ENCODE results near the gene PLCH1.
"Not testable (repeated sequence)": the region's sequence is repeated elsewhere in the genome, so short reads cannot be mapped to it uniquely, and the experiment has no call there.

PLCH1 gene

DNA sequence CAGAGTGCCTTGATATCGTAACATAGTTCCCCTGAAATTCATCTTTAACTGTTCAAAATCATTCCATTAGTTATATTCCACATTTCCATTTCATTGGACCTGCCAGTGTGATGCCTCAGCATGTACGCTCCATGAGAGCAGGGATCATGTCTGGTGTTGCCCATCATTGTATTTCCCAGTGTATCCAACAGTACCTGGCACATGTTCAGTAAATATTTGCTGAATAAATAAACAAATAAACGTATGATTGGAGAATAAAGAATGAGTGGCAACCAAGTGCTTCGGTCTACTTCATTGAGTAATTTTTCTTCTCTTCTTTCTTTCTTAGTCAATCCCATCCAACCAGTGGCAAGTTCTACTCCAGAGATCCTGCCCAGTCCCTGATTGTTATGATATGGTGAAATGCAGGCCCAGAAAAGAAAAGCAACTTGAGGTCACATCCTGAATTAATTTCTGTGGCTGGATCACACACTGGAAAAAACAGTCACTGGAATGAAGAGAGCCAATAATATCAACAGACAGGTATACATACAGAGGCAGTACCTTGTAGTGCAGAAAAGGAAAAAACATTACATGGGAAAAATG, 101.2 kb downstream of the PLCH1 start:
- ATAC-seq = no peak
- DNase-seq = no peak

DNA sequence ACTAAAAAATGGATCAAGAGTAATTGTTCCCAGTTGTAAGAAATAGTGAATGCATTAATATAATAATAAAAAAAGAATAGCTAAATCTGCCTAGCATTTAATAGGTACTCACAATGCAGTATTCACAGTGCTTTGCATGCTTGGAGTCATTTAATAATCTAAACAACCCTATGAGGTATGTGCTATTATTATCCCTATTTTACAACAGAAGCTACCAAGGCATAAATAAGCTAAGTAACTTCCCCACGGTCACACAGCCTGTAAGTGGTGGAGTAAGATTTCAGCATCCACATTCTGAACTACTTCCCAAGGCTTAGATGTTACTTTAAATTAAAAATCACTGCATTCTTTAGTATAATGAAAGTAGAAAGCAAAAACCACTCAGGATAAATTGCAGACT, 102.9 kb downstream of the PLCH1 start:
- ATAC-seq (no peak), DNase-seq (no peak)

DNA sequence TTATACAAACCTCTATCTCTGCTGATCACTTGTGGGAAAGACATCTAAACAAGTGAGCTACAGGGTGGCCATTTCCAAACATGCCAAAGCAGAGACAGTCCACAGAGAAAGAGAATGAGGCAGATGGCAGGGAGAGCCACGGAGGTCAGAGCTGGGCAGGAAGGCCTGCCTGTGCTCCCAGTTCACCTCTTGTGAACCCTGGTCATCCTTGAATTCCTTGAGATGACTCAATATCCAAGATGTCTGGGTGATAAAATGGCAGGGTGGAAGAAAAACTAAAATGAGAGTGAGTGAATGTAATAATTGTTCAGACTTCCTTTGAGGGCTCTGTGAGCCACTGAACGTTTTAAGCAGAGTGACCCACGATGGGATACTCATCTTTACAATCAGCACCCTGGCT, 104.8 kb downstream of the PLCH1 start:
- DNase-seq (no peak), ATAC-seq (no peak)

DNA sequence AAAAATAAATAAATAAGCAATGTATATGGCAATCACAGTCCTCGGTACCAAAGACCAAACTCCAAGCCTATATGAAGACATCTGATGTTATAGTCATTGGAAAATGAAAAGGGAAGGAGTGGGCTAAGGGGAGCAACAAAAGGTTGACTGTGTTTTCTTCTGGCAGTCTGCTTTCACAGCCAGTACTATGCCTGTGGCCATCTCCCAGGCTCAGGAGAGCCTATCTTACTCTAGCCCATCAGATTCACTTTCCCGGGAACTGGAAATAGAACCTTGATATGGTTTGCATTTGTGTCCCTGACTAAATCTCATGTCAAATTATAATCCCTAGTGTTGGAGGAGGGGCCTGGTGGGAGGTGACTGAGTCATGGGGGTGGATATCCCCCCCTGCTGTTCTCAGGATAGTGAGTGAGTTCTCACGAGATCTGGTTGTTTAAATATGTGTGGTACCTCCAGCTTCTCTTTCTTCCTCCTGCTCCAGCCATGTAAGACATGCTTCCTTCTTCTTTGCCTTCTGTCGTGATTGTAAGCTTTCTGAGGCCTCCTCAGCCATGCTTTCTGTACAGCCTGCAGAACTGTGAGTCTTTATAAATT, 105.3 kb downstream of the PLCH1 start:
- DNase-seq (no peak), ATAC-seq (no peak)

DNA sequence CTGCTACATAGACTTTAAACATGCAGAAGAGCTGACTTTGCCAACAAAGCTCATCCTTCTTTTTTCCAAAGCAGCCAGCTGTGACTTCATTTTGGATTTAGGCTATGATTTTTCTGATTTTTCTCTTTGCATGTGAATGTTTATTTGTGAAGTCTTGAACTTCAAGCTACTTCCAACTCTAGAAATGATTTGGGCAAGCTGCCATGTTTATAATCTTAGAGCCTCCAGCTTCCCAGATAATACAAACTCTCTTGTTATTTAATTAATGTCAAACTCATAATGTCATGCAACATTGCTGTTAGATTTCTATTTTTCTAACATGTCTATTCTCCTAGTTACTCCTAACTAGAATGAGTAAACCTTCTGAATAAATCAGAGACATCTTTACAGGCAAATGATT, 106.4 kb downstream of the PLCH1 start:
- ATAC-seq, DNase-seq: not testable (repeated sequence)

DNA sequence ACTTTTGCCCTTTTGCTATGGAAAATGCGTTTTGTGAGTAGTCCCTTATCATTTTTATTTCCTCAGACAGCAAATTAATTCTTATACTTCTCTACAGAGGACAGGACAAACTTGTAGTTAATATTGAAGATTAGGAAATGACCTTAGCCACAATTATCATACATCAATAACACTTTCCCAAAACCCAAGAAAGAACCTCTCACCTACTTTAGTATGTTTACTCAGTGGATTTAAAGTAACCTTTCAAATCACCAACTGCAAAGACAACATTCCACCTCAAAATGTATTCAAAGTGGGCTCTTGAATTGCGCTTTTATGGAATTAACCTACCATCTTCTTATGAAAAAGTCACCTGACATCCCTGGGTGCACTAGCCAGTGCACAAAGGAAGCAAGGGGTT, 107.3 kb downstream of the PLCH1 start:
- ATAC-seq = no peak
- no peak for DNase-seq

DNA sequence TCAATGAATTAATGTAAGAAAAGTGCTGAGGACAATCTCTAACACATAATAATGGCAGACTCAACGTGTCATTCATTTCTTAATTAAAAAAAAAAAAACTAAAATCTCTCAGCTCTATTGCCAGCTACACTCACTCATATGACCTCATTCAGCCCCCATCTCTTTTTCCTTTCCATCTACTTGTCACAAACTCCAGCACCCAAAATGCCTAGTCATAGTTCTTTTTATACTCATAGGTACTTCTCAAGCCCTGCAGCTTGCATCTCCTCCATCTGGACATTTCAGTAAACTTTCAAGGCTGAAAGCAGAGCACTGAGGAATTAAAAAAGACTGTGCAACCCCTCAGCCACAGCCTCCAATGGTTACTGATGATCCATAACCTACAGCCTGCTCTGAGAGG, 109.8 kb downstream of the PLCH1 start:
- DNase-seq (no peak), ATAC-seq (no peak)

DNA sequence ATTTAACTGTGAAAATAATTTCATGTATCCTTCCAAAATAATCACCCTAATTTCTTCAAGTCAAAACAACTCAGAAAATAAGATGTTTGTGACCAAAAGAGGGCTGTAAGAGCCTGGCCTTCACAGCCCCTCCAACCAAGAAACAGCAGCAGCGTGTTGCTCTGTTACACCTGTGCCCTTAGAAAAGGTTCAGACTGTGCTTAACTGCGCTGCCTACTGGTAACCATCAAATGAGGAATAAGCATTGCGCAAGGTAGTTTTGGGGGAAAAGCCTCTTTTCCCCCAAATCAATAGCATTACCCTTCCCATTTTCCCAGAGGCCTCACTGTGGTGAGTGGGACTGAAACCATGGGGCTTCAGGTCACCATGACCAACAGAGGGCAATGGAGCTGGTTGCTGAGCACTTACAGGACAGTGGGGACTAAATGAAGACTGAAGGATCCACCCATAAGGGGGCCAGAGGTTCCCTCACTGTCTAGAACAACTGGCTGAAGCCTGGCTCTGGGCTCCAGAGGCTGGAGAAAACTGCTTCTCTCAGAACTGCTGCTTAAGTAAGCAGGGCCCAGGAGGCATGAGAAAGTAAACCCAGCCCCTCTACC, 110.7 kb downstream of the PLCH1 start:
- no peak for ATAC-seq
- no peak for DNase-seq

DNA sequence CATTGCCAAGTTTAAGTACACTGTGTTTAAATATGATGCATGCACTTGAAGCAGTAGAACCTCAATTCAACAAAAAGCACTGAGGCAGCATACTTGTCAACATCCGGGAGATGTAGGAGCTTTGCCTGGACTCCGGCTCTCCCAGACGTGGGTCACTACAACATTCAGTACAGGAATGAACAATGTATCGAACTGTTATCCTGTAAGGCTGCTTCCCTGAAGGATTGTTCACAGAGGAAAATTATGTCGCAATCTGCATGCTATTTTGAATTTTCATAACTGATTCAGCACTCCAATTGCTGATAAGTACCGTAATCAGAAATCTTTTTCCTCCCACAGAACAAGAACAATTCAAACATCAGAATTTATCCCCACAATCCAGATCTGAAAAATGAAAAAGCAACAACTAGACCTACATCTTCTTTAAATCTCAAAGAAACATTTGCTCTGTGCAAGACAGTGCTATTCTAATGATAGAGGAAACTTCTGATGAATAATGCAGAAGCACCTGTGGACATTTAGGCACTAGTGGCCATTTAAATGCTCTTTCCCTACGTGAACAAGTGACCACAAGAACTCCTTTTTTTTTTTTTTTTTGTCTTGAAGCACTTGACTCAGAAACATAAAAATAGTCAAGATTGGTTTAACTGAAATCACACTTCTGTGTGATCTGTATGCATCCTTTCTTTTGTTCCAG, 113.4 kb downstream of the PLCH1 start:
- ATAC-seq (no peak), DNase-seq (no peak)

DNA sequence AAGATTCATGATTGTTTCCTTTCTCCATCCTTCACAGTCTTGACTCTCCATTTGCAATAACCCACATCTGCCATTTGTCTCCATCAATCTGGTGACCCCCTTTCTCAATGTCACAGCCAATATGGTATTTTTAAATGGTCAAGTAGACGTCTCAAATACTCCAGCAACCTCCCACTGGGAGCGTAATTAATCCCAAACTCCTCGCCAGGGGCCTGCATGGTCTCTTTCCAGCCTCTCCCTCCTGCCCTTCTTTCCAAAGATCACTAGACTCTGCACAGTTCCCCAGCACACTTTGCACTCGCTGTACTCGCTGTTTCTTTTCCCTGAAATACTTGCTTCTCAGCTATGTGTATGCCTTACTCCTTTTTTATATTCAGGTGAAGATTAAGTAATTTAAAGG, 115.3 kb downstream of the PLCH1 start:
- no peak for ATAC-seq
- no peak for DNase-seq

DNA sequence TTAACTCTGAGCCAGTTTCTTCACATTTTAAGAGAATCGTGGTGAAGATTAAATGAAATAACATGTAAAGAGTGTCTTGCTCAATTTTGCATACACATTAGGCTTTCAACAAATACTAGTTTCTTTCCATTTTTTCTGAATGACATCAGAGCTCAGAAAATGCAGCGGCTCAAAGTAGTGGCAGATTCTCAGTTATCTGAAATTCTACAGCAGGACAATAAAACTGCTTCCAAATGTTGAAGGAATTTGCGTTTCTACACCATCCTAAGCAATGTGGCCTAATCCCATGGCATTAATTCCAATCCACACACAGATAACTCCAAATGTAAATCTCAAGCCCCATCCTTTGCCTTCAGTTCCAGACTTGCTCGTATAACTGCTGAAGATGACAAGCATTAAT, 115.8 kb downstream of the PLCH1 start:
- ATAC-seq = no peak
- no peak for DNase-seq

DNA sequence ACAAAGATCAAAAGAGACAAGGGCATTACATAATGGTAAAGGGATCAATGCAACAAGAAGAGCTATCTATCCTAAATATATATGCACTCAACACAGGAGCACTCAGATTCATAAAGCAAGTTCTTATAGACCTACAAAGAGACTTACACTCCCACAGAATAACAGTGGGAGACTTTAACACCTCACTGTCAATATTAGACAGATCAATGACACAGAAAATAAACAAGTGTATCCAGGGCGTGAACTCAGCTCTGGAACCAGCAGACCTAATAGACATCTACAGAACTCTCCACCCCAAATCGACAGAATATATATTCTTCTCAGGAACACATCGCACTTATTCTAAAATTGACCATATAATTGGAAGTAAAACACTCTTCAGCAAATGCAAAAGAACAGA, 122.2 kb downstream of the PLCH1 start:
- not testable (repeated sequence) for DNase-seq, ATAC-seq

DNA sequence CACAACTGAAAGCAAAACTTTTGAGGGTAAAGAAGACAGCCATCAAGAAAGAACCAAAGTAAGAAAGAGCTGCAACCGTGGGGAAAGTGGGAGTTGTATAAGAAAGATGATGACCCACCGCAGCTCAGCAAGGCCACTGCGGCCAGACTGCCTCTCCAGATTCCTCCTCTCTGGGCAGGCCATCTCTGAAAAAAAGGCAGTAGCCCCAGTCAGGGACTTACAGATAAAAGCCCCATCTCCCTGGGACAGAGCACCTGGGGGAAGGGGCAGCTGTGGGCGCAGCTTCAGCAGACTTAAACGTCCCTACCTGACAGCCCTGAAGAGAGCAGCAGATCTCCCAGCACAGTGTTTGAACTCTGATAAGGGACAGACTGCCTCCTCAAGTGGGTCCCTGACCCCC, 124.3 kb downstream of the PLCH1 start:
- not testable (repeated sequence) for DNase-seq, ATAC-seq

DNA sequence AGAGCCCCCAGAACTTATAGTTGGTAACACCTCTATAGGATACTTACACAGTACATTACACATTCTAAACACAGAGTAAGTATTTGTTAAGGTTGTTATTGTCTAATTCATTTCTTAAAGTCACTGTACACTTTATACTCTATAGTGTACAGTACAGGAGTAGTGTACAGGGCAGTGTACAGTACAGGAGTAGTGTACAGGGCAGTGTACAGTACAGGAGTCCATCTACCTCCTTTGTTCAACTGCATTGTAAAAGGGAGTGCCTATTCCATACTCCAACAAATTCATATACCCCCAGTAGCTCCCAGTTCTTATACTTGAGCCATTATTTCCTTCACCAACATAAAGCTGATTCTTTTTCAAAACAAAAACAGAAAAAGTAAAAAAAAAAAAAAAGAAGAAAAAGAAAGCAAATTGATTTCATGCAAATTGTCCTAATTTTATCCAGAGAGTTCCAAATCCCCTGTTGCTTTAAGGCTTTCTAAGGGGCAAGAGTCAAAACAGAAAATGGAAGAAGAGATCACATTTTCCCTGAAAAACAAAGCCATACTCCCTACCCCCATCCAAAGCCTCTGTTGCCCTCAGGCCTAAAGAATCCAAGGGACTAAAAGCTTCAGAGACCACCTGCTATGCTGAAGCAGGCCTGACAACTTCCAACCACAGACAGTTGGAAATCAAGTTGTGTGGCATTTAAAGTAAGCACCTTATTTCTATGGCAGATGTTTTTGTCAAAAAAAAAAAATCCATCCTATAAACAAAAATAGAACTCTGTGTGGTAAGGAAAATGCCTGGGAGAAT, 125.6 kb downstream of the PLCH1 start:
- DNase-seq (no peak), ATAC-seq (no peak)

DNA sequence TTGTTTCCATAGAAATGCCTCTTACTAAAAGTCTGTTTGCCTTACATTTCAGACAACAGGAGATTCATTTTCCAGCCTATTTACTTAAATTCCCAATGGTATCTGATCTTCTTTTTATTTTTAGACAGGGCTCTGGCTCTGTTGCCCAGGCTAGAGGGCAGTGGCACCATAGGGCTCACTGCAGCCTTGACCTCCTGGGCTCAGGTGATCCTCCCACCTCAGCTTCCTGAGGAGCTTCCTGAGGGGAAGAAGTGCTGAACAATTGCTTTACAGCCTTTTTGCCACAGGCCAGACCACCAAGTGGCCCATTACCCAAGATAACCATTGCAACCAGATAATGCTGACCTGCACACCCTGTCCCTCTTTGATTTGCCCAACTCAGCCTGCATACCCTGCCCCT, 126.3 kb downstream of the PLCH1 start:
- no peak for DNase-seq
- ATAC-seq = no peak

DNA sequence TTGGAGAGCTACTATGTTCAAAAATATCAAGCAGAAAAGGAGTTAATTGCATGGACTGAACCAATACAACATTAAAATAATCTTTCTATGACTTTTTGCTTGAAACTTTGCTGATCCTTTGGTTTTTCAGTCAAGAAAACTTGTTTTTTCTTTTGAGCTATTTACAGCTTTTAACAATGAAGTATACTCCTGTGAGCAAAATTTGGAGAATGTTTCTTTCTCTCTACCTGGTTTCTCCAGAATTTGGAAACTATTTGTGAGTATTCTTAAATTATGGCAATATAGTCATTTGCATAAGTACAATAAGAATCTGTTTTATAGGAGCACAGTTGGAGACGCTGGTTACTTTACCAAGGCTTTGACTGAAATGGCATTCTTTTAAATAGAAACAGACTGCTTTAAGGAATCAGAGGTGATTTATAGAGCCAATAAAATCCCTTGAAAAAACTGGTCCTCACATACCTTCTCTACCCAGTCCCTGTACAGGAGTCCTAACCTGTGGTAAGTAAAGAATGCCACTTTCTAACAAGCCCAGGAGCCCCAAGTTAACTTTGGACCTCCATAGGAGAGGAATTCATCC, 127.4 kb downstream of the PLCH1 start:
- DNase-seq = no peak
- ATAC-seq = no peak

DNA sequence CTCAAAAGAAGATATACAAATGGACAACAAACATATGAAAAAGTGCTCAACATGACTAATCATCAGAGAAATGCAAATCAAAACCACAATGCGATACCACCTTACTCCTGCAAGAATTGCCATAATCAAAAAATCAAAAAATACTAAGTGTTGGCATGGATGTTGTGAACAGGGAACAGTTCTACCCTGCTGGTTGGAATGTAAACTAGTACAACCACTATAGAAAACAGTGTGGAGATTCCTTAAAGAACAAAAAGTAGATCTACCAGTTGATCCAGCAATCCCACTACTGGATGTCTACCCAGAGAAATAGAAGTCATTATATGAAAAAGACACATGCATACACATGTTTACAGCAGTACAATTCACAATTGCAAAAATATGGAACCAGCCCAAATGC, 129.7 kb downstream of the PLCH1 start:
- ATAC-seq, DNase-seq: not testable (repeated sequence)

DNA sequence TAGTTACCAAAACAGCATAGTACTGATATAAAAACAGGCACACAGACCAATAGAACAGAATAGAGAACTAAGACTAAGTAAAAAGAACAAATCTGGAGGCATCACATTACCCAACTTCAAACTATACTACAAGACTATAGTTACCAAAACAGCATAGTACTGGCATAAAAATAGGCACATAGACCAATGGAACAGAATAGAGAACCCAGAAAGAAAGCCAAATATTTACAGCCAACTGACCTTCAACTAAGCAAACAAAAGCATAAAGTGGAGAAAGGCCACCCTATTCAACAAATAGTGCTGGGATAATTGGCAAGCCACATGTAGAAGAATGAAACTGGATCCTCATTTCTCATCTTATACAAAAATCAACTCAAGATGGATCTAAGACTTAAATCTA, 130.5 kb downstream of the PLCH1 start:
- ATAC-seq, DNase-seq: not testable (repeated sequence)

DNA sequence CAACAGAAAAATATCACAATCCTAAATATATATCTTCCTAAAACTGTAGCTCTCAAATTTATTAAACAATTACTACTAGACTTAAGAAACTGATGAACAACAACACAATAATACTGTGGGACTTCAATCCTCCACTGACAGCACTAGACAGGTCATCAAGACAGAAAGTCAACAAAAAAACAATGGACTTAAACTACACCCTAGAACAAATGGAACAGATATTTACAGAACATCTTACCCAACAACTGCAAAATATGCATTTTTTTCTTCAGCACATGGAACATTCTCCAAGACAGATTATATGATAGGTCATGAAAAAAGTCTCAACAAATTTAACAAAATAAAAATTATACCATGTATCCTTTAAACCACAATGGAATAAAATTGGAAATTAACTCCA, 133.4 kb downstream of the PLCH1 start:
- DNase-seq = no peak
- no peak for ATAC-seq

DNA sequence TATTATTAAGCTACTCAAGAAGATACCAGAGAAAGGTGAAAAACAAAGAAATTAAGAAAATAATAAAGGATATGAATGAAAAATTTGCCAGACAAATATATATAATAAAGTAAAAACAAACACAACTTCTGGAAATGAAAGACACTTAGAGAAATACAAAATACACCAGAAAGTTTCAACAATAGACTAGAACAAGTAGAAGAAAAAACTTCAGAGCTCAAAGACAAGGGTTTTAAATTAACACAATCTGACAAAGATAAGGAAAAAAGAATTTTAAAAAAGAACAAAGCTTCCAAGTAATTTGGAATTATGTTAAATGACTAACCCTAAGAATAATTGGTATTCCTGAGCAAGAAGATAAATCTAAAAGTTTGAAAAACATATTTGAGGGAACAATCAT, 135.3 kb downstream of the PLCH1 start:
- ATAC-seq (no peak), DNase-seq (no peak)

DNA sequence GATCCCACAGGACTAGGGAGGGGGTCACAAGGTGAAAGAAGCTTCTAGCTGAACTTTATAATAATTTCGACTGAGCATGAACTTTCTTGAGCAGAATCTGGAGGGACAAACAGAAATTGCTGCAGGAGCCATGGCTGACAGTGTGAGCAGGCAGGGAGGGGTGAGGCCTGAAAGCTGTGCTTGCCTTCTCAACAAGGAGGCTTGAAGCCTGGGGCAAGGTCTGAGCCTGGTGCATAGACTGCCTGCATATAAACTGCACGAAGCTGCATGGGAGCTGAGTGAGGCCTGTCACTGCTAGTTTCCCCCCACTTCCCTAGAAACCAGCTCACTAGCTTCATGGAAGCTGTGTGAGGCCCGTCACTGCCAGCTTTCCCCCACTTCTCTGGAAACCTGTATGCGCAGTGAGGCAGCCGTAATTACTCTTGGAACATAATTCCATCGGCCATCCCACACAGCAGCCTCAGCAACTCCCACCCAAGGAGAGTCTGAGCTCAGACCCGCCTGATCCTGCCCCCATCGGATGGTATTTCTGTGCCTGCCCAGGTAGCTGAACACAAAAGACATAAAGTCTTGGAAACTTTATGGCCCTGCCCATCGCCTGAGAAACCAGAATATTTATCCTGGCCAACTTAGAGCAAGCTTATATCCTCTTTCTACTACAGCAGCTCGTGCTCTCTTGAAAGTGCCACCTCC, 136.5 kb downstream of the PLCH1 start:
- DNase-seq = no peak
- ATAC-seq = no peak

DNA sequence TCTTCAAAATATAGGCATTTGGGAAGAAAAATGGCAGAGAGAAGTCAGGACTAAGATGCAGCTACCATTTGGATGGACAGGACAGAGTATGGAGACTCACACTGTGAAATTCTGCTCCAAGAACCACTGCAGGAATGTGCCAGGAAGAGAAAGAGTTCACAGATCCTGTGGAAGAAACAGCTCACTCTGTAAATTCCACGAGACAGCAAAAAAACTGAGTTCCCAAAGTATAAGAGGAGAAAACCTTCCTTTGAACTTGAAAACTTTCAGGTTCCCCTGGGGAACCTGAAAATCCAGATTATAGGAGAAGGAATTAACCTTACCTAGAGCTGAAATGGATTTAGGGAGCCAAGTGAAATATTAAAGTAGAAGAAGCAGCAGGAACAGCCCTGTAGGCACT, 137.1 kb downstream of the PLCH1 start:
- ATAC-seq (no peak), DNase-seq (no peak)
